ENCODE results near the gene DMKN. TPM values are rescaled to one million over a fixed set of nuclear protein-coding genes. Genes with fewer than 3 reads are reported as not detected.
"Not testable (repeated sequence)": the region's sequence is repeated elsewhere in the genome, so short reads cannot be mapped to it uniquely, and the experiment has no call there.

The DMKN gene
- total and polyA plus RNA-seq, 2 donors (not counting 1 experiment from before 2014, with no cell fraction given) = 2.8 to 14.2 TPM

GRCh38 chr19:35483089-35483488, 30.4 kb downstream of the DMKN start:
- no peaks in the 10 kb centered on the region for H3K9me3 ChIP-seq (ENCODE audit: control insufficient read depth, insufficient read depth, low read depth, low read length)
- TF ChIP-seq EZH2 (IDR thresholded peaks at IDR 0.05; ENCODE audit: low read length, missing control alignments) (no peak), CTCF (conservative IDR thresholded peaks at IDR 0.05 in 1 of 2, IDR thresholded peaks at IDR 0.05 in 1 of 2; ENCODE audit: low read depth in 1 of 2, low read length in 2 of 2) (no peak)
- H2AFZ ChIP-seq (ENCODE audit: low read length) = no peak overlapping the region
- no peak overlapping the region for H3K4me2 ChIP-seq (ENCODE audit: extremely low read depth, insufficient read depth, low read length)
- H3K4me1 ChIP-seq (ENCODE audit: control insufficient read depth, extremely low read depth, insufficient read depth, low read length) = no peaks in the 10 kb centered on the region
- no peaks in the 10 kb centered on the region for H3K36me3 ChIP-seq (ENCODE audit: control insufficient read depth, insufficient read depth, low read length)
- H4K20me1 ChIP-seq (ENCODE audit: control insufficient read depth, extremely low read depth, insufficient read depth, low read length) = no peaks in the 10 kb centered on the region
- H3K4me3 ChIP-seq (replicated peaks in 1 of 4; ENCODE audit: control extremely low read depth in 1 of 4, insufficient read depth in 1 of 4, low read depth in 3 of 4, low read length in 4 of 4) = no peak overlapping the region
- no peak overlapping the region for H3K9ac ChIP-seq (ENCODE audit: insufficient read depth, low read length)
- DNase-seq (ENCODE audit: low read depth in 2 of 2) = no peak
- H3K27ac ChIP-seq (ENCODE audit: insufficient read depth, low read length) = no peak overlapping the region
- peaks cover 17% of the 10 kb centered on the region for H3K27me3 ChIP-seq (ENCODE audit: control insufficient read depth, insufficient read depth, low read length)
- no peaks in the 10 kb centered on the region for H3K79me2 ChIP-seq (ENCODE audit: control insufficient read depth, insufficient read depth, low read length)

- no peak for DNase-seq (ENCODE audit: low read depth in 2 of 2)
- no peak for TF ChIP-seq CTCF (conservative IDR thresholded peaks at IDR 0.05 in 1 of 2, IDR thresholded peaks at IDR 0.05 in 1 of 2; ENCODE audit: low read depth in 1 of 2, low read length in 2 of 2)
- TF ChIP-seq EZH2 (IDR thresholded peaks at IDR 0.05; ENCODE audit: low read length, missing control alignments) = no peak
- no peaks in the 10 kb centered on the region for H3K27me3 ChIP-seq (ENCODE audit: control insufficient read depth, insufficient read depth, low read length)
These were observed 34.4 kb downstream of the DMKN start for GRCh38 chr19:35478794-35479677.

GRCh38 chr19:35476149-35476548, 37.3 kb downstream of the DMKN start:
- H3K27me3 ChIP-seq (ENCODE audit: control insufficient read depth, insufficient read depth, low read length) = no peaks in the 10 kb centered on the region
- no peak overlapping the region for H3K4me2 ChIP-seq (ENCODE audit: extremely low read depth, insufficient read depth, low read length)
- H3K36me3 ChIP-seq (ENCODE audit: control insufficient read depth, insufficient read depth, low read length) = no peaks in the 10 kb centered on the region
- TF ChIP-seq EZH2 (IDR thresholded peaks at IDR 0.05; ENCODE audit: low read length, missing control alignments) = no peak
- no peak for TF ChIP-seq CTCF (conservative IDR thresholded peaks at IDR 0.05 in 1 of 2, IDR thresholded peaks at IDR 0.05 in 1 of 2; ENCODE audit: low read depth in 1 of 2, low read length in 2 of 2)
- no peaks in the 10 kb centered on the region for H3K4me1 ChIP-seq (ENCODE audit: control insufficient read depth, extremely low read depth, insufficient read depth, low read length)
- no peak overlapping the region for H2AFZ ChIP-seq (ENCODE audit: low read length)
- H4K20me1 ChIP-seq (ENCODE audit: control insufficient read depth, extremely low read depth, insufficient read depth, low read length) = no peaks in the 10 kb centered on the region
- H3K79me2 ChIP-seq (ENCODE audit: control insufficient read depth, insufficient read depth, low read length) = no peaks in the 10 kb centered on the region
- no peak overlapping the region for H3K27ac ChIP-seq (ENCODE audit: insufficient read depth, low read length)
- H3K9me3 ChIP-seq (ENCODE audit: control insufficient read depth, insufficient read depth, low read depth, low read length) = no peaks in the 10 kb centered on the region
- no peak overlapping the region for H3K4me3 ChIP-seq (replicated peaks in 1 of 4; ENCODE audit: control extremely low read depth in 1 of 4, insufficient read depth in 1 of 4, low read depth in 3 of 4, low read length in 4 of 4)
- DNase-seq (ENCODE audit: low read depth in 2 of 2) = no peak
- H3K9ac ChIP-seq (ENCODE audit: insufficient read depth, low read length) = no peak overlapping the region

More at GRCh38 chr19:35478794-35479677, 34.4 kb downstream of the DMKN start:
- Histone ChIP-seq H3K36me3 (ENCODE audit: control insufficient read depth, insufficient read depth, low read length) (no peaks in the 10 kb centered on the region), H3K4me2 (ENCODE audit: extremely low read depth, insufficient read depth, low read length) (no peak overlapping the region), H4K20me1 (ENCODE audit: control insufficient read depth, extremely low read depth, insufficient read depth, low read length) (no peaks in the 10 kb centered on the region), H3K9ac (ENCODE audit: insufficient read depth, low read length) (no peak overlapping the region), H3K27ac (ENCODE audit: insufficient read depth, low read length) (no peak overlapping the region), H3K4me1 (ENCODE audit: control insufficient read depth, extremely low read depth, insufficient read depth, low read length) (no peaks in the 10 kb centered on the region), H3K4me3 (replicated peaks in 1 of 4; ENCODE audit: control extremely low read depth in 1 of 4, insufficient read depth in 1 of 4, low read depth in 3 of 4, low read length in 4 of 4) (no peak overlapping the region), H3K9me3 (ENCODE audit: control insufficient read depth, insufficient read depth, low read depth, low read length) (no peaks in the 10 kb centered on the region), H3K79me2 (ENCODE audit: control insufficient read depth, insufficient read depth, low read length) (no peaks in the 10 kb centered on the region), H2AFZ (ENCODE audit: low read length) (no peak overlapping the region)

GRCh38 chr19:35474594-35474993, 38.9 kb downstream of the DMKN start:
- not testable (repeated sequence) for H3K4me3 ChIP-seq (replicated peaks in 1 of 4; ENCODE audit: control extremely low read depth in 1 of 4, insufficient read depth in 1 of 4, low read depth in 3 of 4, low read length in 4 of 4); H3K27me3 ChIP-seq (ENCODE audit: control insufficient read depth, insufficient read depth, low read length)

More at GRCh38 chr19:35474594-35474993, 38.9 kb downstream of the DMKN start:
- H3K9me3 ChIP-seq (ENCODE audit: control insufficient read depth, insufficient read depth, low read depth, low read length); H3K4me2 ChIP-seq (ENCODE audit: extremely low read depth, insufficient read depth, low read length); H3K9ac ChIP-seq (ENCODE audit: insufficient read depth, low read length); H3K4me1 ChIP-seq (ENCODE audit: control insufficient read depth, extremely low read depth, insufficient read depth, low read length); H3K79me2 ChIP-seq (ENCODE audit: control insufficient read depth, insufficient read depth, low read length); DNase-seq (ENCODE audit: low read depth in 2 of 2); H3K27ac ChIP-seq (ENCODE audit: insufficient read depth, low read length); H2AFZ ChIP-seq (ENCODE audit: low read length); H4K20me1 ChIP-seq (ENCODE audit: control insufficient read depth, extremely low read depth, insufficient read depth, low read length); H3K36me3 ChIP-seq (ENCODE audit: control insufficient read depth, insufficient read depth, low read length): not testable (repeated sequence)
